Measurements from ENCODE around the gene NEAT1.

- no peak for TF ChIP-seq YY1 (IDR thresholded peaks at IDR 0.05; ENCODE audit: insufficient read depth, insufficient read length)
- no peak for TF ChIP-seq ZNF274 (IDR thresholded peaks at IDR 0.05; ENCODE audit: low read depth, low read length)
These were observed 20.8 kb upstream of the NEAT1 start for GRCh38 chr11:65401803-65402248.
